Measurements from ENCODE around the gene PNCK. TPM values are rescaled to one million over a fixed set of nuclear protein-coding genes. Genes with fewer than 3 reads are reported as not detected.
A peak's percentile ranks its signal among the peaks of the same experiment; 100 is the strongest.
"Not testable (repeated sequence)": the region's sequence is repeated elsewhere in the genome, so short reads cannot be mapped to it uniquely, and the experiment has no call there.

Gene PNCK
- total RNA-seq, 3 donors from 2014 or later = 0.48 to 1.3 (median 0.73) TPM

- no peaks in the 10 kb centered on the region for H3K36me3 ChIP-seq
- peaks cover 0 to 5% of the 10 kb centered on the region in 2 donors for H3K9me3 ChIP-seq
- intact Hi-C loops (cut with DNase I; ENCODE audit: low total_unique reads) = no loop called here
- H3K4me3 ChIP-seq = no peak overlapping the region
- H3K4me1 ChIP-seq = no peaks in the 10 kb centered on the region
- TF ChIP-seq CTCF (IDR thresholded peaks at IDR 0.05) (no peak), POLR2AphosphoS5 (IDR thresholded peaks at IDR 0.05) (no peak), POLR2A (IDR thresholded peaks at IDR 0.05) (no peak)
- peak in 1 of 2 donors; percentile 9 for DNase-seq (ENCODE audit: low spot score in 2 of 2)
- H3K27me3 ChIP-seq = peaks cover 4 to 37% of the 10 kb centered on the region in 2 donors
- H3K27ac ChIP-seq = no peak overlapping the region
Measured at GRCh38 chrX:153685156-153685536, 11.5 kb upstream of the PNCK start.

- Histone ChIP-seq H3K36me3 (no peaks in the 10 kb centered on the region), H3K27ac (no peak overlapping the region), H3K4me3 (no peak overlapping the region), H3K4me1 (no peaks in the 10 kb centered on the region), H3K9me3 (peaks cover 0 to 5% of the 10 kb centered on the region in 2 donors), H3K27me3 (peaks cover 4 to 37% of the 10 kb centered on the region in 2 donors)
- intact Hi-C loops (cut with DNase I; ENCODE audit: low total_unique reads) = no loop called here
- peak in 1 of 2 donors; percentile 9 for DNase-seq (ENCODE audit: low spot score in 2 of 2)
- no peak for TF ChIP-seq CTCF (IDR thresholded peaks at IDR 0.05)
- no peak for TF ChIP-seq POLR2A (IDR thresholded peaks at IDR 0.05)
- no peak for TF ChIP-seq POLR2AphosphoS5 (IDR thresholded peaks at IDR 0.05)
Measured at GRCh38 chrX:153684467-153685155, 11.0 kb upstream of the PNCK start.

GRCh38 chrX:153683486-153683885 is 9.9 kb upstream of the PNCK start:
- peaks cover 4 to 41% of the 10 kb centered on the region in 2 donors for H3K27me3 ChIP-seq
- DNase-seq (ENCODE audit: low spot score in 2 of 2); H3K4me1 ChIP-seq: not testable (repeated sequence)

GRCh38 chrX:153681175-153681574 is 7.6 kb upstream of the PNCK start:
- no peaks in the 10 kb centered on the region for H3K36me3 ChIP-seq
- DNase-seq (ENCODE audit: low spot score in 2 of 2) = no peak
- no peaks in the 10 kb centered on the region for H3K4me1 ChIP-seq
- intact Hi-C loops (cut with DNase I; ENCODE audit: low total_unique reads) = no loop called here
- no peak overlapping the region for H3K4me3 ChIP-seq
- peaks cover 4 to 47% of the 10 kb centered on the region in 2 donors for H3K27me3 ChIP-seq
- TF ChIP-seq POLR2A (IDR thresholded peaks at IDR 0.05) (no peak), CTCF (IDR thresholded peaks at IDR 0.05) (no peak), POLR2AphosphoS5 (IDR thresholded peaks at IDR 0.05) (no peak)
- peaks cover 0 to 5% of the 10 kb centered on the region in 2 donors for H3K9me3 ChIP-seq
- no peak overlapping the region for H3K27ac ChIP-seq

More at GRCh38 chrX:153683486-153683885, 9.9 kb upstream of the PNCK start:
- H3K9me3 ChIP-seq; intact Hi-C loops (cut with DNase I; ENCODE audit: low total_unique reads); H3K36me3 ChIP-seq; H3K4me3 ChIP-seq; H3K27ac ChIP-seq: not testable (repeated sequence)

- no peak overlapping the region for H3K4me3 ChIP-seq
- H3K27me3 ChIP-seq = peaks cover 0 to 72% of the 10 kb centered on the region in 2 donors
- intact Hi-C loops (cut with DNase I; ENCODE audit: low total_unique reads) = no loop called here
- H3K27ac ChIP-seq = no peak overlapping the region
- H3K36me3 ChIP-seq = no peaks in the 10 kb centered on the region
- TF ChIP-seq POLR2AphosphoS5 (IDR thresholded peaks at IDR 0.05) = no peak
- no peak for TF ChIP-seq CTCF (IDR thresholded peaks at IDR 0.05)
- TF ChIP-seq POLR2A (IDR thresholded peaks at IDR 0.05) = no peak
- no peaks in the 10 kb centered on the region for H3K4me1 ChIP-seq
- H3K9me3 ChIP-seq = no peaks in the 10 kb centered on the region
- peak in 1 of 2 donors; percentile 14 for DNase-seq (ENCODE audit: low spot score in 2 of 2)
Measured at GRCh38 chrX:153674219-153674851, 722 bp upstream of the PNCK start.

Measured in breast epithelium (tissue), 4 donors.